ENCODE data around the gene TUBB3. TPM values are rescaled to one million over a fixed set of nuclear protein-coding genes. Genes with fewer than 3 reads are reported as not detected.

TUBB3 gene
- total and polyA plus RNA-seq, 2 of the 4 experiments (the other 2 are of a cell fraction), result 311 to 410 TPM

DNA sequence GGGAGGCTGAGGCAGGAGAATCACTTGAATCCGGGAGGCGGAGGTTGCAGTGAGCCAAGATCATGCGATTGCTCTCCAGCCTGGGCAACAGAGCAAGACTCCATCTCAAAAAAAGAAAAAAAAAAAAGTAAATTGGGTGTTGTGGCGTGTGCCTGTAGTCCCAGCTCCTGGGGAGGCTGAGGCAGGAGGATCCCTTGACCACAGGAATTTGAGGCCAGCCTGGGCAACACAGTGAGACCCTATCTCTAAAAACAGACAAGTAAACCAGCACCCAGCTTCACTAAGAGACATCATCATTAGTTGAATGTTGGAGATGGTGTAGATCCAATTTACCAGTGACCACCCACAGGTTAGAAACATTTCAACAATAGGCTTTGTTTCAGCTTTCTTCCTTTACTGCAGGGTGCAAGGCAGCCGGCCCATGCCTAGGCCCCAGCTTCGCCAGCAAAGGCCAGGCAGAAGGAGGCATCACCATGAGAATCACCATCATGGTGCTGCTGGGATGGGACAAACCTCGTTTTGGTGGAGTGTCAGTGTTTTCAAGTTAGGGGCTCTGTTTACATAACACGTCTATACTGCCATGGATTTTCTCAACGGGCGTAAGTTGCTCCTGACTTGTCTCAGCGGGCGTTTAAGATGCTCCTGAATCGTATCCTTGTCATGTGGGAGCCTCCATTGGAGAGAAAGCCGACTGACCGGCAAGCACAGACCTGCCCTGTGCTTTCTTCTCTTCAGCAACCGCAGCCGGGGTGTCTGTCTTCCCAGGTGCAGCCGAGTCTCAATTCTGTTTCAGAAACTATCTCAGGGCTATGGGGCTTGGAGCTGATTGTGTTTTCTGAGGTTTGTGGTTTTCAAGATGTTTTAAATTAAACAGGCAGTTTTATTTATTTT is 42.4 kb upstream of the TUBB3 start:
- Histone ChIP-seq H3K4me1 (ENCODE audit: control insufficient read depth, insufficient read depth, low read length) (peaks cover 2% of the 10 kb centered on the region; the same call in 1 of the 2 replicates), H3K4me2 (ENCODE audit: low read depth, low read length) (no peak overlapping the region), H3K56ac (ENCODE audit: extremely low read depth, insufficient read depth, low read length) (no peak overlapping the region), H3K4me3 (ENCODE audit: insufficient read depth, low read depth, low read length) (no peak overlapping the region), H2BK15ac (ENCODE audit: low read depth, low read length) (no peak overlapping the region), H4K5ac (ENCODE audit: low read depth, low read length) (no peak overlapping the region), H3K9ac (ENCODE audit: low read depth, low read length) (no peak overlapping the region), H2AK9ac (replicated peaks; ENCODE audit: low read depth, low read length, poor library complexity) (no peak overlapping the region), H2AK5ac (ENCODE audit: low read depth, low read length) (no peak overlapping the region), H3K14ac (replicated peaks; ENCODE audit: low read depth, low read length) (no peak overlapping the region), H3K9me1 (ENCODE audit: insufficient read depth, low read length) (peaks cover 12% of the 10 kb centered on the region; the same call in 1 of the 2 replicates), H4K20me1 (ENCODE audit: insufficient read depth, low read length) (peaks cover 91% of the 10 kb centered on the region), H3K27me3 (ENCODE audit: control insufficient read depth, insufficient read depth, low read length) (no peaks in the 10 kb centered on the region), H4K8ac (ENCODE audit: low read depth in 2 of 2, low read length in 2 of 2) (no peak overlapping the region), H3K79me1 (ENCODE audit: low read depth in 1 of 2, low read length in 2 of 2) (peaks cover 40 to 69% of the 10 kb centered on the region in 2 experiments), H3K23ac (ENCODE audit: low read depth, low read length) (no peak overlapping the region), H3K9me3 (ENCODE audit: control insufficient read depth, insufficient read depth, low read length) (no peaks in the 10 kb centered on the region), H3K27ac (ENCODE audit: insufficient read depth, low read length) (no peak overlapping the region), H3K18ac (ENCODE audit: low read depth, low read length) (no peak overlapping the region), H3K4ac (ENCODE audit: low read depth, low read length) (no peak overlapping the region), H2AFZ (replicated peaks; ENCODE audit: low read length, poor library complexity) (no peak overlapping the region), H2BK120ac (ENCODE audit: low read depth, low read length) (no peak overlapping the region), H3K36me3 (ENCODE audit: control insufficient read depth, insufficient read depth, low read length) (peaks cover 49% of the 10 kb centered on the region), H2BK5ac (ENCODE audit: low read depth, low read length, poor library complexity, severe bottlenecking) (no peak overlapping the region), H4K91ac (ENCODE audit: insufficient read depth, low read depth, low read length) (no peak overlapping the region), H2BK20ac (ENCODE audit: low read depth, low read length) (no peak overlapping the region)
- POLR2A ChIA-PET (ENCODE audit: unreplicated experiment), result no interaction called here
- TF ChIP-seq RAD21 (IDR thresholded peaks at IDR 0.05; ENCODE audit: low read length) (no peak), MXI1 (IDR thresholded peaks at IDR 0.05; ENCODE audit: borderline replicate concordance, low read depth, low read length) (no peak)
- TF ChIP-seq, protein P1, sequence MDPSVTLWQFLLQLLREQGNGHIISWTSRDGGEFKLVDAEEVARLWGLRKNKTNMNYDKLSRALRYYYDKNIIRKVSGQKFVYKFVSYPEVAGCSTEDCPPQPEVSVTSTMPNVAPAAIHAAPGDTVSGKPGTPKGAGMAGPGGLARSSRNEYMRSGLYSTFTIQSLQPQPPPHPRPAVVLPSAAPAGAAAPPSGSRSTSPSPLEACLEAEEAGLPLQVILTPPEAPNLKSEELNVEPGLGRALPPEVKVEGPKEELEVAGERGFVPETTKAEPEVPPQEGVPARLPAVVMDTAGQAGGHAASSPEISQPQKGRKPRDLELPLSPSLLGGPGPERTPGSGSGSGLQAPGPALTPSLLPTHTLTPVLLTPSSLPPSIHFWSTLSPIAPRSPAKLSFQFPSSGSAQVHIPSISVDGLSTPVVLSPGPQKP (IDR thresholded peaks at IDR 0.05; ENCODE audit: borderline replicate concordance, low read depth, low read length), result no peak
- BruUV-seq (replicated peaks), result no TSS peak
- WGBS, 2 experiments (ENCODE audit: extremely low coverage in 2 of 2, insufficient read length in 1 of 2), result 78% methylated on average over 10 of the region's 18 CpGs; no CpG with 5 or more reads in 1 of the 2 experiments
- DNase-seq, result no peak
- intact Hi-C loops (cut with micrococcal nuclease) (no loop called here), in situ Hi-C loops (cut with MboI; ENCODE audit: low sequenced_read_pairs) (no loop called here), dilution Hi-C loops (cut with HindIII; ENCODE audit: low sequenced_read_pairs, unreplicated experiment) (no loop called here)
- ATAC-seq (ENCODE audit: low read depth), result no peak
- CTCF ChIA-PET, result interaction anchor here (0.7 kb wide), 1 partner anchor 51 kb away, joined by 3 read pairs; no protein-coding TSS in a partner anchor

Measured in IMR-90 (cell line).